Neutrophil (primary cell): ENCODE data around the gene BMPER.

Experiments used
- H3K27ac ChIP-seq: fragments of 200-600 bp; sonication (generic); 2 replicates; pipeline ENCODE4 v1.5.1; 2016; ENCODE audit warnings: mild to moderate bottlenecking, moderate library complexity
- H3K27me3 ChIP-seq: fragments of 200-600 bp; sonication (generic); 2 replicates; pipeline ENCODE4 v1.6.0; 2016; ENCODE audit warnings: mild to moderate bottlenecking
- H3K36me3 ChIP-seq: fragments of 200-600 bp; sonication (generic); 2 replicates; pipeline ENCODE4 v1.5.1; 2017
- H3K4me1 ChIP-seq, 2 experiments: fragments of 200-600 bp in 1 of 2; sonication (generic) in 1 of 2; 1 replicate in 1 of 2; 2 replicates in 1 of 2; pipeline versions ENCODE4 v1.5.1 to v1.6.1; 2013 to 2016; ENCODE audit warnings: low read depth in 1 of 2, low read length in 1 of 2, mild to moderate bottlenecking in 1 of 2, moderate library complexity in 1 of 2; ENCODE audit not compliant: control insufficient read depth in 1 of 2, insufficient read depth in 1 of 2
- H3K4me3 ChIP-seq, 2 experiments: fragments of 200-600 bp in 1 of 2; sonication (generic) in 1 of 2; 1 replicate in 1 of 2; 2 replicates in 1 of 2; pipeline ENCODE4 v1.5.1; 2013 to 2016; ENCODE audit warnings: low read depth in 1 of 2, low read length in 1 of 2, mild to moderate bottlenecking in 1 of 2, moderate library complexity in 1 of 2
- H3K9me3 ChIP-seq: fragments of 200-600 bp; sonication (generic); 2 replicates; pipeline ENCODE4 v1.5.1; 2016
- CTCF ChIP-seq: fragments of 200-600 bp; sonication (generic); IDR thresholded peaks from 2 replicates; pipeline ENCODE4 v1.5.1; 2016; ENCODE audit warnings: antibody characterized with exemption

Gene BMPER

DNA sequence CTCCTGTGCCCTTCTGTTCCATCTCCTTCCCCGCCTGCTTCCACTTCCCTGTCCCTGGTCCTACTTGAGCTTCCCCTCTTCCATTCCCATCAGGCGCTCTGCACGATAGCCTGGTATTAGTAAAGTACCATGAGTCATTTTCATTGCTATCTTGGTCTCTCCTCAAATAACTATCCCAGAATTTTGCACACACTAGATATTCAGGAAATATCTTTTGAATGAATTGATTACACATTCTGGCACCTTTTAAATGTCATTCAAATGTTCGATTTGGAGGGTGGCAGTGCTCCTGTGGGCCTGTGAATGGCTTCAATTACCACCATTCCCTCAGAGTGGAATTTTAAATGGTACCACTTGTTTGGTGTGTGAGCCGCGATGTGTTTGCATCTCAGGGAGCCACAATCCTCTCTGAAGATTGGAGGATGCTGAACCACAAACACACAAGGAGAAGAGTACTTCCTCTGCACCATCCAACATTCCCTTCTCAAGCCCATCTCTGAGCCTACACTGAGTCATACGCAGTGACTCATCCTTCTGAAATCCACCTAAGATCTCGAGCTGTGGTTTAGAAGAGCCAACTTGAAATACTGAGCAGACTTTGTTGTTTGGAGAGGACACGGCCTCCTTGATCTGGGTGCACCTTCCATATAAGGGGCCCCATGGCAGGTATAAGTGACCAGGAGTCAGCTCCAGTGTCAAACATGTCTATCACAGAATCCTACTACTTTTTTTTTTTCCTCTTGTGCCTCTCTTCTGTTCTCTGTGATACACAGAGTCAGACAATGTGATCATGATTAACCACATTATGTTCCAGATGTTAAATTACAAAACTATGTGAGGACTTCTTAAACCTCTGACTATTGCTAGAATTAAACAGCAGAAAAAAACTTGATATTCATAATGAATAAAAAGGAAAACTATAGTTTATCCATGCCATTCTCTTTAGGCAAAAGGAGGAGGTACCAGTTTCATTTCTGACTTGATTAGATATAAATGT is 81.9 kb downstream of the BMPER start:
- no peaks in the 10 kb centered on the region for H3K36me3 ChIP-seq
- H3K4me3 ChIP-seq = no peak overlapping the region
- H3K27ac ChIP-seq = no peak overlapping the region
- no peaks in the 10 kb centered on the region for H3K4me1 ChIP-seq
- TF ChIP-seq CTCF = no peak
- no peaks in the 10 kb centered on the region for H3K9me3 ChIP-seq
- no peaks in the 10 kb centered on the region for H3K27me3 ChIP-seq

- Histone ChIP-seq H3K36me3 (no peaks in the 10 kb centered on the region), H3K4me3 (no peak overlapping the region), H3K27me3 (no peaks in the 10 kb centered on the region), H3K27ac (no peak overlapping the region), H3K9me3 (no peaks in the 10 kb centered on the region), H3K4me1 (no peaks in the 10 kb centered on the region)
- no peak for TF ChIP-seq CTCF
Measured at GRCh38 chr7:33996899-33997298, 91.6 kb downstream of the BMPER start.

DNA sequence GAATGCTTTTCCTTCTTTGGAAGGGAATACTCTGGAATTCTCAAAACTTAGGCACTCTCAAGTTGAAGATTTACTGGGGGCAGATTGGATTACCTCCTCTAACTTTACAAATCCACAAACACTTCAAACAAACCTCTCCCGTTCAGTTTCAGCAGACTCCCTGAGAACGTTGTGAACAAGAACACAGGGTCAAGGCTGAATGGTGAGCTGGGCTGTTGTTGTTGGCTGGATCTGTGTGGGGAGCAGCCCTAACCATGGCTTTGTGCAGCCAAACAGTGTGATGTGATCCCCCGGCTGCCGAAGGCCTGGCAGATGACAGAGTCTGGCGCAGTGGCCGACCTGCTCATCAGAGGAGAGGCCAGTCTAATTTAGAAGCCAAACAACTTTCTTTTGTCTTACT is 93.1 kb downstream of the BMPER start:
- H3K27me3 ChIP-seq = no peaks in the 10 kb centered on the region
- no peak for TF ChIP-seq CTCF
- H3K27ac ChIP-seq = no peak overlapping the region
- H3K4me1 ChIP-seq = no peaks in the 10 kb centered on the region
- no peak overlapping the region for H3K4me3 ChIP-seq
- no peaks in the 10 kb centered on the region for H3K9me3 ChIP-seq
- H3K36me3 ChIP-seq = no peaks in the 10 kb centered on the region

DNA sequence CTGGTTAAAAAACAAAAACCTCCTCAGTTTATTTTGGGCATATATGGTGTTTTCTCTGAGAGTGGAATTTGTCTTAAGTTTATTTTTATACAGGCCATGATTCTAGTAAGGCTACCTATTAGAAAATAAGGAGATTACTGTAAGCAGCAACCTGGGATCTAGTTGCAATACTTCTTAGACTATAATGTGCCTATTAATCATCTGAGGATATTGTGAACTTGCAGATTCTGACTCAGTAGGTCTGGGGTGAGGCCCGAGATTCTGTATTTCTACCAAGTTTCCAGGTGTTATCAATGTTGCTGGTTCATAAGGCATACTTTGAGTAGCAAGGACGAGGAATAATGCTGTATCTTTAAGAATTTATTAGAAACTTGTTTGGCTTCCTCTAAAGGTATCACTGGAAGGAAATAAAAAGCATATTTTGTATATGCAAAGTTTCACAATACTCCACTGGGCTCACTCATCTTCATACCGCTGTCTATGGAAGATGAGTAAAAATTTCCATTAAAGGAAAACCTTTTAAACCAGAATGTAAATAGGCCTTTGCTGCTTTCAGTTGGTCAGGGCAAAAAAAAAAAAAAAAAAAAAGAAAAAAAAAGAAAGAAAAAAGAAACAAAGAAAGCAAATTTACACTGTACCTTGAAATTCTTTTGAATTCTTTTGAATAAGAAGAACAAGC is 105.8 kb downstream of the BMPER start:
- Histone ChIP-seq H3K27ac (no peak overlapping the region), H3K27me3 (no peaks in the 10 kb centered on the region), H3K9me3 (no peaks in the 10 kb centered on the region), H3K36me3 (no peaks in the 10 kb centered on the region), H3K4me3 (no peak overlapping the region), H3K4me1 (no peaks in the 10 kb centered on the region)
- TF ChIP-seq CTCF = no peak

- TF ChIP-seq CTCF = no peak
- Histone ChIP-seq H3K27me3 (no peaks in the 10 kb centered on the region), H3K4me1 (no peaks in the 10 kb centered on the region), H3K27ac (no peak overlapping the region), H3K4me3 (no peak overlapping the region), H3K36me3 (no peaks in the 10 kb centered on the region), H3K9me3 (no peaks in the 10 kb centered on the region)
Measured at GRCh38 chr7:34011696-34012095, 106.4 kb downstream of the BMPER start.
